Measurements from ENCODE around the gene GARIN5A.

- no peak for TF ChIP-seq ZNF830 (CRISPR knock-in tag; IDR thresholded peaks at IDR 0.05)
- no peak for TF ChIP-seq ATF3 (IDR thresholded peaks at IDR 0.05)
- no peak for TF ChIP-seq ATF3 (CRISPR knock-in tag; conservative IDR thresholded peaks at IDR 0.05)
- no peak for TF ChIP-seq ZFP91 (CRISPR knock-in tag; IDR thresholded peaks at IDR 0.05)
- no peak for TF ChIP-seq PHF21A (IDR thresholded peaks at IDR 0.05; ENCODE audit: borderline replicate concordance, low read depth)
- TF ChIP-seq CREM (IDR thresholded peaks at IDR 0.05; ENCODE audit: low read depth) = no peak
- TF ChIP-seq ZNF583 (CRISPR knock-in tag; IDR thresholded peaks at IDR 0.05) = no peak
- TF ChIP-seq PRPF4 (IDR thresholded peaks at IDR 0.05; ENCODE audit: insufficient read depth, low read depth, low read length, poor library complexity, severe bottlenecking) = no peak
These were observed 3.8 kb upstream of the GARIN5A start for GRCh38 chr19:50480281-50481111.
